Amniotic stem cell (primary cell): ENCODE measurements around the gene SEPTIN8.
"Not testable (repeated sequence)": the region's sequence is repeated elsewhere in the genome, so short reads cannot be mapped to it uniquely, and the experiment has no call there.

Source experiments
- DNase-seq: peaks from one replicate; lab custom pipeline; 2025; lab: John Stamatoyannopoulos, UW

Gene SEPTIN8

GRCh38 chr5:132812123-132812765 lies 35.2 kb upstream of the SEPTIN8 start:
- no peak for DNase-seq

GRCh38 chr5:132810605-132811004 lies 33.6 kb upstream of the SEPTIN8 start:
- DNase-seq, result no peak

GRCh38 chr5:132808866-132809265 lies 31.8 kb upstream of the SEPTIN8 start:
- no peak for DNase-seq

- no peak for DNase-seq
Observed at GRCh38 chr5:132808448-132808847, 31.4 kb upstream of the SEPTIN8 start.

- DNase-seq, result no peak
Observed at GRCh38 chr5:132807163-132807838, 30.3 kb upstream of the SEPTIN8 start.

GRCh38 chr5:132806804-132807162 lies 29.7 kb upstream of the SEPTIN8 start:
- not testable (repeated sequence) for DNase-seq

- DNase-seq, result not testable (repeated sequence)
Observed at GRCh38 chr5:132805872-132806271, 28.8 kb upstream of the SEPTIN8 start.

GRCh38 chr5:132804219-132804618 lies 27.2 kb upstream of the SEPTIN8 start:
- not testable (repeated sequence) for DNase-seq

- DNase-seq, result not testable (repeated sequence)
Observed at GRCh38 chr5:132802685-132803066, 25.6 kb upstream of the SEPTIN8 start.

- DNase-seq, result no peak
Observed at GRCh38 chr5:132802044-132802684, 25.1 kb upstream of the SEPTIN8 start.

GRCh38 chr5:132800545-132800944 lies 23.5 kb upstream of the SEPTIN8 start:
- DNase-seq, result no peak

GRCh38 chr5:132799392-132799791 lies 22.4 kb upstream of the SEPTIN8 start:
- no peak for DNase-seq

- no peak for DNase-seq
Observed at GRCh38 chr5:132797651-132798050, 20.6 kb upstream of the SEPTIN8 start.

GRCh38 chr5:132791026-132791425 lies 14.0 kb upstream of the SEPTIN8 start:
- DNase-seq, result no peak

GRCh38 chr5:132790201-132790865 lies 13.3 kb upstream of the SEPTIN8 start:
- DNase-seq, result no peak

GRCh38 chr5:132788990-132789886 lies 12.2 kb upstream of the SEPTIN8 start:
- DNase-seq, result no peak

- DNase-seq, result no peak
Observed at GRCh38 chr5:132788508-132788907, 11.5 kb upstream of the SEPTIN8 start.

GRCh38 chr5:132787076-132787475 lies 10.0 kb upstream of the SEPTIN8 start:
- DNase-seq, result no peak

- DNase-seq, result no peak
Observed at GRCh38 chr5:132785864-132786263, 8.8 kb upstream of the SEPTIN8 start.

GRCh38 chr5:132785365-132785764 lies 8.3 kb upstream of the SEPTIN8 start:
- DNase-seq, result no peak

- peak; percentile 42 for DNase-seq
Observed at GRCh38 chr5:132782101-132782500, 5.1 kb upstream of the SEPTIN8 start.

- DNase-seq, result no peak
Observed at GRCh38 chr5:132781029-132781428, 4.0 kb upstream of the SEPTIN8 start.
